Non-pigmented ciliary epithelial cell (primary cell): ENCODE measurements around the gene SLAMF9.
A peak's percentile ranks its signal among the peaks of the same experiment; 100 is the strongest.
"Not testable (repeated sequence)": the region's sequence is repeated elsewhere in the genome, so short reads cannot be mapped to it uniquely, and the experiment has no call there.

Experiments used
- DNase-seq: peaks from one replicate; pipeline ENCODE4 v3.0.0-alpha.2; 2010; ENCODE audit warnings: low read depth

Gene SLAMF9

GRCh38 chr1:159920202-159920601, 33.8 kb downstream of the SLAMF9 start:
- DNase-seq = no peak

- no peak for DNase-seq
Observed at GRCh38 chr1:159919236-159919865, 34.7 kb downstream of the SLAMF9 start.

- DNase-seq = no peak
Observed at GRCh38 chr1:159918352-159919200, 35.5 kb downstream of the SLAMF9 start.

- DNase-seq = no peak
Observed at GRCh38 chr1:159917533-159918351, 36.3 kb downstream of the SLAMF9 start.

- peak; percentile 63 for DNase-seq
Observed at GRCh38 chr1:159916242-159917051, 37.6 kb downstream of the SLAMF9 start.

- no peak for DNase-seq
Observed at GRCh38 chr1:159915571-159916241, 38.3 kb downstream of the SLAMF9 start.

- DNase-seq = no peak
Observed at GRCh38 chr1:159914252-159915018, 39.6 kb downstream of the SLAMF9 start.

GRCh38 chr1:159913451-159914192, 40.4 kb downstream of the SLAMF9 start:
- DNase-seq = no peak

- no peak for DNase-seq
Observed at GRCh38 chr1:159911326-159912070, 42.5 kb downstream of the SLAMF9 start.

- no peak for DNase-seq
Observed at GRCh38 chr1:159908031-159908940, 45.8 kb downstream of the SLAMF9 start.

GRCh38 chr1:159906960-159907359, 47.1 kb downstream of the SLAMF9 start:
- no peak for DNase-seq

GRCh38 chr1:159904036-159904435, 50.0 kb downstream of the SLAMF9 start:
- not testable (repeated sequence) for DNase-seq

- DNase-seq = no peak
Observed at GRCh38 chr1:159902541-159902940, 51.5 kb downstream of the SLAMF9 start.
